ENCODE results near the gene HNRNPDL.
"Not testable (repeated sequence)": the region's sequence is repeated elsewhere in the genome, so short reads cannot be mapped to it uniquely, and the experiment has no call there.

Gene HNRNPDL

GRCh38 chr4:82431831-82432230, 1.6 kb upstream of the HNRNPDL start:
- no peak for DNase-seq

DNA sequence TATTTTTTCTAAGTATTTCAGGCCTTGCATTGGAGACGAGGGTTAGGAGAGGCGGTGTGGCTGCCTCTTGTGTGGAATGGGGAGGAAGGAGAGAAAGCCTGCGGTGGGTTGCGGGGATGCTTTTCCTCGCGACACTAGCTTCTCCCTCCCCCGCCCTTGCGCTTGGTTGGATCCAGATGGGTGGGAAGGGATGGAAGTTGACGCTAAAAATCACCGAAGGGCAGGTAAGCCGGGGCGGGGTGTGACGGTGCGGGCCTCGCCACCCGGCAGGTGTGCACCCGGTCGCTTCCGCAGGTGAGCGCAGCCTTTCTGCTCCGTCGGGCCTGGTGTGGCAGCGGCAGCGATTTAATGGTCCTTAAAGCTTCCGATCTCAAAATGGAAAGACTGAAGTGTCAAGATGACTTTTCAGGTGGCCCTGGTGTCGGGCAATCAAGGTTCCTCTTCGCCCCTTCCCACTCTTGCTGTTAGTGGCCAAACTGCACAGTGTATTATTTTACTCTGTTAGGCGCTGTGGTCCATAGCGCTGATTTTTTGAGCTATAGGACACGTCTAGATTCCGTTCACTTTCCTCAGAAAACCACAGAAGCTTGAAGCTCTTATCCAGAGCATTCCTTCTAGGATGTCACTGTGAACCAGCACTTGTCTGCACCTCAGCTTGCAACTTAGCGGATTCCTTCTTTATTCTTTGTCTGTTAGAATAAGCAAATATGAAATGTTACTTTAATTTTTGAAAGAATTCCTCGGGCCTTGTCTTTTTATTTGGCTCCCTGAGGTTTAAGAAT, 893 bp upstream of the HNRNPDL start:
- DNase-seq, result peak; percentile 28

- no peak for DNase-seq
These were observed 502 bp downstream of the HNRNPDL start for GRCh38 chr4:82429728-82430192.

DNA sequence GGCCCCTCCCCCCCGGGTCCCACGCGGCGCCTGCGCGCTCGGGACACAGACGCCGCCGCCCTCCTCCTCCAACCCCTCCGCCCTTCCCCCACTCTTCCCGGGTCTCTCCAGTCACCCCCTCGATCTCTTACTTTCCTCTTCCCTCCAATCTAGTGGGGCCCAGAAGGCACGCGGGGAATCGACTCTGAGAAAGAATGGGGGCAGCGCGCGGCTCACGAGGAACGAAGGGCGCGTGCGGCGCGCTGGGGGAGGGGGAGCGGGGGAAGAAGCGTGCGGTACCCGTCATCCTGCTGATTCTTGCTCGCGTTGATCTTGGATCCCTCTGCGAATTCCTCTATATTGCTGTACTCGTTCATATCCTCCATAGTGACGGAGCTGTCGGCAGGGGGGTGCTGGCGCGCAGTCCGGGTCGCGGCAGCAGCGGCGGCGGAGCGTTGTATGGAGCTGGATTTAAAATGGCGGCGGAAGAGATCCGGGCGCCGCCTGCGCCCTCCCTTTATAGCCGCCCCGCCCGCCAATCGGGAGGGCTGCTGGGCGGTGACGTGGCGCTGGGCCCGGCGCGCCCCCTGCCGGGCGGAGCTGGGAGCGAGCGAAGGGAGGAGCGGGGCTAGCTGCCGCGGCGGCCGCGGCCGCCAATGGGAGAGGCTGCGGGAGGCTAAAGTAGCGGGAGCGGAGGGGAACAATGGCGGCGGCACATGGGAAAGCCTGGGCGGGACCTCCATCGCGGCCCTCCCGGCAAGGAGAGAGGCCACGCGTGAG, 1.1 kb downstream of the HNRNPDL start:
- DNase-seq, result peak; percentile 84

DNA sequence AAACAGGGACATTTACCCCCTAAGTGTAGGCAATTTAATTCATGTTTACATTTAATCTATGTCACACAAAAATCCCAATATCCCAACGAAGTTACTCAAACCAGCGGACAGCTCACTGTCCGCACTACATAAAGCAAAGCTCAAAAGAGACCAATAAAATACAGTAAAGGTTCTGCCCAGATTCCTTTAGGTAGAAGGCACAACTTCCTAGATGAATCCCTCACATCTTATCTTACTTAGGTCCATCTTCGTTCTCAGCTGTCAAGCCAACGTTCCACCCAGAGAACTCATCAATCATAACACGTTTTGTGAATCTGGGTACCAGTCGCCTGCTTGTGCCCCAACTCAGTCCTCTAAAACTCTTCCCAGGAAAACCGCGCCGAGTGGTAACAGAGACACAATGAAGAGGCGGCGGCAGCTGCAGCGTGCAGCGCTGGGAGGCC, 1.7 kb downstream of the HNRNPDL start:
- no peak for DNase-seq

GRCh38 chr4:82425478-82425877, 4.8 kb downstream of the HNRNPDL start:
- no peak for DNase-seq

- DNase-seq, result no peak
These were observed 6.8 kb downstream of the HNRNPDL start for GRCh38 chr4:82423245-82424054.

GRCh38 chr4:82422616-82423015, 7.6 kb downstream of the HNRNPDL start:
- no peak for DNase-seq

GRCh38 chr4:82421796-82422560, 8.3 kb downstream of the HNRNPDL start:
- DNase-seq, result no peak

GRCh38 chr4:82419451-82419850, 10.8 kb downstream of the HNRNPDL start:
- DNase-seq, result no peak

DNA sequence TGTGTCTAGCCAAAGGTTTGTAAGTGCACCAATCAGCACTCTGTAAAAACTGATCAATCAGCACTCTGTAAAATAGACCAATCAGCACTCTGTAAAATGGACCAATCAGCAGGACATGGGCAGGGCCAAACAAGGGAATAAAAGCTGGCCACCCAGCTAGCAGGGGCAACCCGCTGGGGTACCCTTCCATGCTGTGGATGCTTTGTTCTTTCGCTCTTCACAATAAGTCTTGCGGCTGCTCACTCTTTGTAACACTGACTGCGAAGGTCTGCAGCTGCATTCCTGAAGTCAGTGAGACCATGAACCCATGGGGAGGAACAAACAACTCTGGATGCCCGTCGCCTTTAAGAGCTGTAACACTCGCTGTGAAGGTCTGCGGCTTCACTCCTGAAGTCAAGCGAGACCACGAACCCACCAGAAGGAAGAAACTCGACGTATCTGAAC, 14.3 kb downstream of the HNRNPDL start:
- DNase-seq, result no peak

DNA sequence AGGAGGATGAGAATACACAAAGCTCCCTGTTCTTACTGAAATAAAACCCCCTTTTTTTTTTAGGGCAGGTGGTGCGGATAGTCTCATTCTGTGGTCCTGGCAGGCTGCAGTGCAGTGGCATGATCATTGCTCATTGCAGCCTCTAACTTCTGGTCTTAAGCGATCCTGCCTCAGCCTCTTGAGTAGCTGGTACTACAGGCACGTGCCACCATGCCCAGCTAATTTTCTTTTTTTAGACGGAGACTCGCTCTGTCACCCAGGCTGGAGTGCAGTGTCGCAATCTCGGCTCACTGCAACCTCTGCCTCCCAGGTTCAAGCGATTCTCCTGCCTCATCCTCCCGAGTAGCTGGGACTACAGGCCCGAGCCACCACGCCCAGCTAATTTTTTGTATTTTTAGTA, 15.2 kb downstream of the HNRNPDL start:
- not testable (repeated sequence) for DNase-seq

- DNase-seq, result no peak
These were observed 26.5 kb downstream of the HNRNPDL start for GRCh38 chr4:82403725-82404124.

- DNase-seq, result no peak
These were observed 28.0 kb downstream of the HNRNPDL start for GRCh38 chr4:82402196-82402775.

- DNase-seq, result no peak
These were observed 28.7 kb downstream of the HNRNPDL start for GRCh38 chr4:82401600-82401999.

GRCh38 chr4:82398263-82398662, 32.0 kb downstream of the HNRNPDL start:
- no peak for DNase-seq

DNA sequence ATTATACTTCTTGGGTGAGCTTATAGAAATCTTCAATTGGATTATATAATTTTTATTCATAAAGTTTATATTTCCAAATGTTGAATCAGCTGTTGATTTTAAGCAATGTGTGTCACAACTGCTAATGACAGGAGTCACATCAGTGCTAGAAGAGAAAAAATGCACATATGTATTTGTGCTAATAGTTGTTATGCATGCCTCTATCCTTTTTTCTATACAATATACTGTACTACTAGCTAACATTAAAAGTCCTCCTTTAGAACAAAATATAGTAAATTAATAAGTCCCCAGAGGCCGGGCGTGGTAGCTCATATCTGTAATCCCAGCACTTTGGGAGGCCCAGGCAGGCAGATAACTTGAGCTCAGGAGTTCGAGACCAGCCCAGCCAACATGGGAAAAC, 32.7 kb downstream of the HNRNPDL start:
- DNase-seq, result no peak

DNA sequence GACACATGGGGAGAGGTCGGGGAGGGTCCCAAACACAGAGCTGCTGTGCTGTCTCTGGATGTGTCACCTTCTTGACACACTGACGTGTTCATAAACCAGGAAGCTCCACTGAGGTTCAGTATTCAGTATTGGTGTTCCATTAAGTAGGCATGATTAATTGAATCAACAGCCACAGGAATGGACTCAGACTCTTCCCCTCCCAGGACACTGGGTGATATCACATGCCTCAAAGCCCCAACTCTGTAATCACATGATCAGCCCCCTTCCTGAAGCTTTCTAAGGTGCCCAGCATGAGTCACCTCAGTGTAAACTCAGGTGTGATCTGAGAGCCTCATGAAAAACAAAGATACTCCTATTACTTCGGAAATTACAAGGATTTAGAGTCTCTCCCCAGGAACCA, 35.4 kb downstream of the HNRNPDL start:
- DNase-seq, result no peak

DNA sequence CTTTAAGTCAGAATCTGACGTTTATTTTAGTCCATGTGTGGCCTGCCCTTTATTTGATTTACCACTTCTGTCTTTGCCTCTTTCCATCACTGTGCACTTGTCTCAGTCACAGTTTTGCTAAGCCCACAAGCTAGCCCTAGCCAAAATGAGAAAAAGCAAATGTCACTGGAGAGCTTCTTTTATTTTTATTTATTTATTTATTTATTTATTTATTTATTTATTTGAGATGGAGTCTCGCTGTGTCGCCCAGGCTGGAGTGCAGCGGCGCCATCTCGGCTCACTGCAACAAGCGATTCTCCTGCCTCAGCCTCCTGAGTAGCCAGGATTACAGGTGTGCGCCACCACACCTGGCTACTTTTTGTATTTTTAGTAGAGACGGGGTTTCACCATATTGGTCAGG, 40.2 kb downstream of the HNRNPDL start:
- not testable (repeated sequence) for DNase-seq

GRCh38 chr4:82388405-82388804, 41.9 kb downstream of the HNRNPDL start:
- DNase-seq, result no peak

DNA sequence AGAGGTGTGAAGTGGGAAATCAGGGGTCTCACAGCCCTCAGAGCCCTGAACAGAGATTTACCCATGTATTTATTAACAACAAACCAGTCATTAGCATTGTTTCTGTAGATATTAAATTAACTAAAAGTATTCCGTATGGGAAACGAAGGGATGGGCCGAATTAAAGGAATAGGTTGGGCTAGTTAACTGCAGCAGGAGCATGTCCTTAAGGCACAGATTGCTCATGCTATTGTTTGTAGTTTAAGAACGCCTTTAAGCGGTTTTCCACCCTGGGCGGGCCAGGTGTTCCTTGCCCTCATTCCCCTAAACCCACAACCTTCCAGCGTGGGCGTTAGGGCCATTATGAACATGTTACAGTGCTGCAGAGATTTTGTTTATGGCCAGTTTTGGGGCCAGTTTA, 44.0 kb downstream of the HNRNPDL start:
- not testable (repeated sequence) for DNase-seq

- DNase-seq, result no peak
These were observed 47.5 kb downstream of the HNRNPDL start for GRCh38 chr4:82382751-82383150.
